D721Med (cell line): ENCODE results near the gene SDK1.

Experiments
- DNase-seq: peaks from one replicate; pipeline ENCODE4 v3.0.0; 2011; ENCODE audit warnings: low spot score; ENCODE audit not compliant: insufficient read length
- FAIRE-seq: peaks from 2 replicates; lab custom pipeline; 2011; peaks lifted over from hg19 to GRCh38; lab: Jason Lieb, UNC
- CTCF ChIP-seq: IDR thresholded peaks from 2 replicates; pipeline ENCODE4 v1.5.1; 2012; ENCODE audit warnings: mild to moderate bottlenecking, control low read depth; ENCODE audit not compliant: insufficient read depth; ENCODE audit errors: missing control alignments

Gene SDK1

DNA sequence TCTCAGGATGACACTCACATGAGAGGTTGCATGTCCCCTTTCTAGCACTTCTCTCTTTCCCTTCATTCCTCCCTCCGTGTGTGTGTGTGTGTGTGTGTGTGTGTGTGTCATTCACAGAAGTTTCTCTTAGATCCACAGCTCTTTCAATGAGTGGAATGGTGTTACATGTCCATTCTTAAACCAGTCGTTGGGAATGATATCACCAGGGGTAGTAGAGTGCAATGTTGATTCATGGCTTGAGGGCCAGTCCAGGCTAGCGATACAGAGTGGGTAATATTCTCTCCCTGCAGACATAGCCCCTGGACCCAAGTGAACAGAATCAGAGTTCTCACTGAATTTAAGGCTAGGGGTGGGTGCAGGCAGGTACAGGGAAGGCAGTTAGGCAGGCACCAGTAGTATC is 187.8 kb downstream of the SDK1 start:
- TF ChIP-seq CTCF: no peak
- FAIRE-seq: no peak
- no peak for DNase-seq

DNA sequence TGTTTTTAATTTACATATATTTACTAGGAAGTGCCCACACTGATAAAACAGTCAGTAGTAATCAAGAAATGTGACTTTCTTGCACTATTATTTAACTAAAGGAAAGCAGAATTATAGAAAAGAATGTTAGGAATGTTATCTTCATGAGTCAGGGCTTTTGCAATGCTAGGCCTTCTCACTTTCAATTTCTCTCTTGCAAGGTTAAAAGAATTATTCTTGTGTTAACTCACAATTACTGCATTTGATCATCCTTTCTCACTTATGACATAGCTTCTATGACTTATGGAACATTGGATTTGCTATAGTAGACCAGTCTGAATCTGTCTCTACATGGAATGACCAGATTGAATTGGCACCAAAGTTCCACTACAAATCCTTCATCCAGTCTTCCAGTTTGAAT is 192.4 kb downstream of the SDK1 start:
- TF ChIP-seq CTCF: no peak
- FAIRE-seq (no peak), DNase-seq (no peak)

DNA sequence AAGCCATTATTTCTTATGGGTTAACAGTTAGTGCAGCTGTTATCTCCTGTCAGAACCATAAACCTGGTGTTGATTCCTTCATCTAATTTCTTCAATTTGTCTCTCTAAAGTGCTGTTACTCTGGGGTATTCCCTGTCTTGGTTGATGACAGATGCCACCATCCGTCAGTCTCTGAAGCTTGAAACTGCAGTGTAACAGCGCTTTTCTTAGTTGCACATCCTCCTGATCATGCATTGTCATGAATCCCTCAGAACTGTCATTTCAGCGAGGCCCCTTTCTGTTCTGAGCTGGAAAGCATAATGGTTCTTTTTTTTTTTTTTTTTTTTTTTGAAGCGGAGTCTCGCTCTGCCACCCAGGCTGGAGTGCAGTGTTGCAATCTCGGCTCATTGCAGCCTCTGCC is 193.9 kb downstream of the SDK1 start:
- TF ChIP-seq CTCF: no peak
- FAIRE-seq: no peak
- no peak for DNase-seq

GRCh38 chr7:3495530-3495929 is 194.5 kb downstream of the SDK1 start:
- no peak for DNase-seq
- TF ChIP-seq CTCF: no peak
- no peak for FAIRE-seq

DNA sequence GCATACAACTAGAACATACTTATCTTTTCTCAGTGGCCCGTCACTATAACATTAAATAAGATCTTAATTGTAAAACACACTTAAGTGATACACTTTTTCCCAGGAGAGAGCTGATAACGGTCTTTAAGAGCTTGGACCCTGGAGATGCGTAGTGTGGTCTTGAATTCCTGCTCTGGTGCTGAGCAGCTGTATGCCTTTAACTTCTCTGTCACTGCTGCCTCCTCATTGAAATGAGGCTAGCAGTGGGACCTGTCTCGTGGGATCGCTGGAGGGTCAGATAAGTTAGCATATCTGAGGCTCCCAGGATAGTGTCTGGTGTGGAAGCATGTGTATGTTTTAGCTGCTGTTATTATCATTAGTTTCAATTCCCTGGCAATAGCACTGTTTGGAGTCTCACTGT is 194.9 kb downstream of the SDK1 start:
- DNase-seq (no peak), FAIRE-seq (no peak)
- no peak for TF ChIP-seq CTCF

GRCh38 chr7:3497796-3498195 is 196.7 kb downstream of the SDK1 start:
- FAIRE-seq: no peak
- no peak for DNase-seq
- TF ChIP-seq CTCF: no peak

GRCh38 chr7:3501671-3502070 is 200.6 kb downstream of the SDK1 start:
- FAIRE-seq: no peak
- DNase-seq: no peak
- TF ChIP-seq CTCF: no peak
